Prostate gland (tissue), 2 donors: Measurements from ENCODE around the gene B4GALNT4.

Experiments
- CTCF ChIP-seq, 4 experiments: fragments of 200-600 bp in 2 of 4; fragments of 450-650 bp in 2 of 4; sonication (generic) in 2 of 4; IDR thresholded peaks; 1 replicate in 3 of 4; 2 replicates in 1 of 4; pipeline ENCODE4 v1.5.1; 2016 to 2019; ENCODE audit warnings: antibody characterized with exemption in 4 of 4, mild to moderate bottlenecking in 2 of 4, moderate library complexity in 2 of 4
- POLR2A ChIP-seq: fragments of 450-650 bp; IDR thresholded peaks from one replicate; pipeline ENCODE4 v1.6.1; 2016; ENCODE audit warnings: antibody characterized with exemption, mild to moderate bottlenecking

- TF ChIP-seq CTCF (IDR thresholded peaks at IDR 0.05): no peak
- no peak for TF ChIP-seq POLR2A
Observed at GRCh38 chr11:365831-366230, 3.5 kb upstream of the B4GALNT4 start.
